A549 (cell line): ENCODE measurements around the gene ZFYVE9. TPM values are rescaled to one million over a fixed set of nuclear protein-coding genes. Genes with fewer than 3 reads are reported as not detected.
A peak's percentile ranks its signal among the peaks of the same experiment; 100 is the strongest.

Experiments
- ATAC-seq, 2 experiments: fragments of 200-7000 bp in 1 of 2; fragments of >200 bp in 1 of 2; cut with Nextera tagmentation in 1 of 2; cut with Tn5 transposase in 1 of 2; 3 replicates each; pipeline versions ENCODE4 v1.8.0 to v1.9.1; 2018 to 2020; ENCODE audit warnings: mild to moderate bottlenecking in 1 of 2, moderate library complexity in 1 of 2
- CTCF ChIA-PET: fragments of 300-600 bp; sonication (Branson Sonifier 250); formaldehyde crosslinking; extraction: SDS; loops from one replicate; lab custom pipeline; 2021; ENCODE audit warnings: antibody characterized with exemption, inconsistent platforms; lab: Yijun Ruan, JAX
- POLR2A ChIA-PET: fragments of 350-600 bp; formaldehyde crosslinking; extraction: SDS; loops from one replicate; lab custom pipeline; 2021; ENCODE audit warnings: antibody characterized with exemption, inconsistent platforms; lab: Yijun Ruan, JAX
- DNase-seq, 2 experiments: peaks; one replicate each; pipeline versions ENCODE4 v3.0.0 to v3.0.0-alpha.2; 2011 to 2016; ENCODE audit warnings: low read depth in 1 of 2, low spot score in 1 of 2
- FAIRE-seq: peaks from 2 replicates; lab custom pipeline; 2011; peaks lifted over from hg19 to GRCh38; lab: Jason Lieb, UNC
- H3K27ac ChIP-seq, 2 experiments: fragments of >200 bp; sonication (Bioruptor Twin); formaldehyde crosslinking; 3 replicates each; pipeline ENCODE4 v1.5.1; 2016 to 2017
- H3K4me1 ChIP-seq: fragments of >200 bp; sonication (Bioruptor Twin); formaldehyde crosslinking; 3 replicates; pipeline ENCODE4 v1.6.1; 2016
- H3K4me2 ChIP-seq: fragments of >200 bp; sonication (Bioruptor Twin); formaldehyde crosslinking; 3 replicates; pipeline ENCODE4 v1.6.1; 2016
- H3K4me3 ChIP-seq: fragments of >200 bp; sonication (Bioruptor Twin); formaldehyde crosslinking; 3 replicates; pipeline ENCODE4 v1.5.1; 2016
- H3K9me3 ChIP-seq: fragments of >200 bp; sonication (Bioruptor Twin); formaldehyde crosslinking; 3 replicates; pipeline ENCODE4 v1.6.1; 2016
- BCL3 ChIP-seq: fragments of >200 bp; sonication (Bioruptor Twin); formaldehyde crosslinking; IDR thresholded peaks from 3 replicates; pipeline ENCODE4 v1.6.1; 2016
- CEBPB ChIP-seq, 2 experiments: fragments of >200 bp in 1 of 2; sonication (Bioruptor Twin) in 1 of 2; formaldehyde crosslinking in 1 of 2; IDR thresholded peaks; 2 replicates each; pipeline ENCODE4 v1.6.1; 2012 to 2016
- CHD2 ChIP-seq: fragments of 150-350 bp; IDR thresholded peaks from 2 replicates; pipeline ENCODE4 v1.6.1; 2014; ENCODE audit warnings: low read length; ENCODE audit not compliant: partially characterized antibody
- CHD4 ChIP-seq: fragments of 200-600 bp; sonication (generic); IDR thresholded peaks from 2 replicates; pipeline ENCODE4 v1.6.1; 2016; ENCODE audit warnings: antibody characterized with exemption, mild to moderate bottlenecking, borderline replicate concordance
- EP300 ChIP-seq, 2 experiments: fragments of >200 bp; sonication (Bioruptor Twin); formaldehyde crosslinking; IDR thresholded peaks; 2 replicates in 1 of 2; 3 replicates in 1 of 2; pipeline ENCODE4 v1.6.1; 2016 to 2017
- FOSB ChIP-seq: fragments of 250-450 bp; sonication (Bioruptor Pico); IDR thresholded peaks from 2 replicates; pipeline ENCODE4 v1.5.0; 2020; ENCODE audit warnings: mild to moderate bottlenecking, moderate library complexity
- FOSL2 ChIP-seq, 2 experiments: fragments of 450-650 bp in 1 of 2; fragments of >200 bp in 1 of 2; sonication (Bioruptor Twin) in 1 of 2; formaldehyde crosslinking; IDR thresholded peaks; 2 replicates each; pipeline versions ENCODE4 v1.5.0 to v1.6.1; 2016 to 2020; ENCODE audit warnings: mild to moderate bottlenecking in 1 of 2, moderate library complexity in 1 of 2
- FOXS1 ChIP-seq: fragments of 250-450 bp; sonication (Bioruptor Pico); IDR thresholded peaks from 2 replicates; pipeline ENCODE4 v1.5.0; 2020; ENCODE audit warnings: mild to moderate bottlenecking, moderate library complexity
- GATA3 ChIP-seq: IDR thresholded peaks from 2 replicates; pipeline ENCODE4 v1.6.1; 2012; ENCODE audit warnings: borderline replicate concordance
- HDAC2 ChIP-seq: fragments of 200-600 bp; sonication (generic); IDR thresholded peaks from 2 replicates; pipeline ENCODE4 v1.6.1; 2016
- HMGXB4 ChIP-seq: fragments of 250-450 bp; sonication (Bioruptor Pico); IDR thresholded peaks from 2 replicates; pipeline ENCODE4 v1.5.0; 2021; ENCODE audit warnings: mild to moderate bottlenecking, moderate library complexity, borderline replicate concordance
- HOXA7 ChIP-seq: fragments of 250-450 bp; sonication (Bioruptor Pico); IDR thresholded peaks from 2 replicates; pipeline ENCODE4 v1.5.0; 2020; ENCODE audit warnings: mild to moderate bottlenecking, moderate library complexity
- HOXB13 ChIP-seq: fragments of 250-450 bp; sonication (Bioruptor Pico); IDR thresholded peaks from 2 replicates; pipeline ENCODE4 v1.5.0; 2020; ENCODE audit warnings: low read depth, mild to moderate bottlenecking, moderate library complexity
- HOXB5 ChIP-seq: fragments of 250-450 bp; sonication (Bioruptor Pico); IDR thresholded peaks from 2 replicates; pipeline ENCODE4 v1.5.0; 2020; ENCODE audit warnings: mild to moderate bottlenecking, moderate library complexity
- JUN ChIP-seq, 2 experiments: fragments of >200 bp; sonication (Bioruptor Twin); formaldehyde crosslinking; IDR thresholded peaks; 2 replicates in 1 of 2; 3 replicates in 1 of 2; pipeline ENCODE4 v1.6.1; 2016 to 2017
- JUNB ChIP-seq: fragments of >200 bp; sonication (Bioruptor Twin); formaldehyde crosslinking; IDR thresholded peaks from 2 replicates; pipeline ENCODE4 v1.6.1; 2016
- KDM5A ChIP-seq: fragments of 200-600 bp; sonication (generic); IDR thresholded peaks from 2 replicates; pipeline ENCODE4 v1.6.1; 2016; ENCODE audit warnings: antibody characterized with exemption, mild to moderate bottlenecking
- MAFK ChIP-seq: fragments of 450-650 bp; IDR thresholded peaks from 2 replicates; pipeline ENCODE4 v1.6.1; 2014; ENCODE audit not compliant: partially characterized antibody
- NPAS2 ChIP-seq: fragments of 250-450 bp; sonication (Bioruptor Pico); IDR thresholded peaks from 2 replicates; pipeline ENCODE4 v1.8.0; 2022; ENCODE audit warnings: mild to moderate bottlenecking, moderate library complexity, borderline replicate concordance
- PHF8 ChIP-seq: fragments of 200-600 bp; sonication (generic); IDR thresholded peaks from 2 replicates; pipeline ENCODE4 v1.6.1; 2016; ENCODE audit warnings: low read depth, mild to moderate bottlenecking, antibody characterized with exemption, moderate library complexity, borderline replicate concordance
- POLR2A ChIP-seq: IDR thresholded peaks from 2 replicates; pipeline ENCODE4 v1.6.1; 2012; ENCODE audit warnings: mild to moderate bottlenecking, low read length
- RFX5 ChIP-seq: fragments of 450-650 bp; IDR thresholded peaks from 2 replicates; pipeline ENCODE4 v1.7.1; 2014; ENCODE audit warnings: antibody characterized with exemption, mild to moderate bottlenecking, moderate library complexity
- SMC3 ChIP-seq: fragments of >200 bp; sonication (Bioruptor Twin); formaldehyde crosslinking; IDR thresholded peaks from 3 replicates; pipeline ENCODE4 v1.6.1; 2018; ENCODE audit warnings: inconsistent platforms
- SREBF2 ChIP-seq: fragments of 450-650 bp; IDR thresholded peaks from 2 replicates; pipeline ENCODE4 v1.6.1; 2014; ENCODE audit warnings: mild to moderate bottlenecking, moderate library complexity
- TFCP2L1 ChIP-seq: fragments of 250-450 bp; sonication (Bioruptor Pico); IDR thresholded peaks from 2 replicates; pipeline ENCODE4 v1.5.0; 2021; ENCODE audit warnings: mild to moderate bottlenecking
- ZFP36 ChIP-seq: fragments of 450-650 bp; IDR thresholded peaks from 2 replicates; pipeline ENCODE4 v1.6.1; 2014; ENCODE audit warnings: borderline replicate concordance; ENCODE audit not compliant: partially characterized antibody
- ZNF302 ChIP-seq: fragments of 250-450 bp; sonication (Bioruptor Pico); IDR thresholded peaks from 2 replicates; pipeline ENCODE4 v1.9.0; 2021; ENCODE audit warnings: inconsistent platforms, mild to moderate bottlenecking, moderate library complexity
- WGBS: methylation state at CpG from one replicate; pipeline ENCODE4 v1.1.6; 2017; ENCODE audit errors: missing lambda C conversion rate; 5-methylcytosine and 5-hydroxymethylcytosine counted together
- polyA plus RNA-seq, 4 experiments: library from polyadenylated mRNA; depleted of rRNA in 3 of 4; stranded (reverse); fragments of >200 nt; fragmentation: RNase III in 1 of 4; extraction: RNeasy Plus Mini Kit Qiagen cat#74134 plus additional on column Dnase treatment in 1 of 4; gene quantifications; 2 replicates in 3 of 4; 3 replicates in 1 of 4; pipeline ENCODE4 v1.2.3, GENCODE V29; 2011 to 2017
- TF ChIP-seq, protein P1 (sequence below): fragments of 150-350 bp; IDR thresholded peaks from 2 replicates; pipeline ENCODE4 v1.6.1; 2014; ENCODE audit warnings: low read depth, mild to moderate bottlenecking, low read length
- TF ChIP-seq, protein P2 (sequence below): fragments of >200 bp; sonication (Bioruptor Twin); formaldehyde crosslinking; IDR thresholded peaks from 2 replicates; pipeline ENCODE4 v1.6.1; 2016
- TF ChIP-seq, protein P3 (sequence below): fragments of 250-450 bp; sonication (Bioruptor Pico); IDR thresholded peaks from 2 replicates; pipeline ENCODE4 v1.5.0; 2020; ENCODE audit warnings: low read depth, mild to moderate bottlenecking, moderate library complexity
- TF ChIP-seq, protein P4 (sequence below): fragments of 450-650 bp; IDR thresholded peaks from 2 replicates; pipeline ENCODE4 v1.6.1; 2014; ENCODE audit warnings: antibody characterized with exemption
- TF ChIP-seq, protein P5 (sequence below): IDR thresholded peaks from 2 replicates; pipeline ENCODE4 v1.6.1; 2012

The ZFYVE9 gene
- polyA plus RNA-seq, 2 of the 4 experiments (the other 2 are of a cell fraction) = 7.1 to 11.9 TPM

DNA sequence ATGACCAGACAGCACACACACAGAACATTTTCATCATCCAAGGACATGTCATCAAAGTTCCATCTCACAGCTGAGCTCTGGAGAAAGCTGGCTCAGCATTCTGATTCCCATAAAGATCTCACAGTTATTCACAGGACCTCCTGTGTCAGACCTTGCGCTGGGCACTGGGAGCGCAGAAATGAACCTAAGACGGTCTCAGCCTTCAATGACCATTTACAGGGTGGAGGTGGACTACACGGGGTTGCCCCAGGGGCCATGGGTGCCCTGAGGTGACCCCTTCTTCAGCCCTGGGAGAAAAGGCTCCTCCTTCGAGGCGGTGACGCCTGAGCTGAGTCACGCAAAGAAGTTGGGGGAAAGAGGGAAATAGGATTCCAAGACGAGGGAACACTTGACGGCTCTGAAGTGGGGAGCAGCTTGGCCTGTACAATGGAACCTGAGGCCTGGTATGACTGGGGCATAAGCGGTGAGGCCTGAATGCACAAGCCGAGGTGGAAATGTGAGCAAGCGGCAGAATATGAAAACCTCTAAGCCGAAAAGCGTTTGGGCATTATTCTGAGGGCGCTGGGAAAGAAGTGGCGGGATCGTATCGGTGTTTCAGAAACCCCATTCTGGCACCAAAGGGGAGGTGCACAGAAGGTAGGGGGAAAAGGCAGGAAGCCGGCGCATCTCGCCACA is 223.3 kb downstream of the ZFYVE9 start (continued):
- TF ChIP-seq HOXB5 = no peak

DNA sequence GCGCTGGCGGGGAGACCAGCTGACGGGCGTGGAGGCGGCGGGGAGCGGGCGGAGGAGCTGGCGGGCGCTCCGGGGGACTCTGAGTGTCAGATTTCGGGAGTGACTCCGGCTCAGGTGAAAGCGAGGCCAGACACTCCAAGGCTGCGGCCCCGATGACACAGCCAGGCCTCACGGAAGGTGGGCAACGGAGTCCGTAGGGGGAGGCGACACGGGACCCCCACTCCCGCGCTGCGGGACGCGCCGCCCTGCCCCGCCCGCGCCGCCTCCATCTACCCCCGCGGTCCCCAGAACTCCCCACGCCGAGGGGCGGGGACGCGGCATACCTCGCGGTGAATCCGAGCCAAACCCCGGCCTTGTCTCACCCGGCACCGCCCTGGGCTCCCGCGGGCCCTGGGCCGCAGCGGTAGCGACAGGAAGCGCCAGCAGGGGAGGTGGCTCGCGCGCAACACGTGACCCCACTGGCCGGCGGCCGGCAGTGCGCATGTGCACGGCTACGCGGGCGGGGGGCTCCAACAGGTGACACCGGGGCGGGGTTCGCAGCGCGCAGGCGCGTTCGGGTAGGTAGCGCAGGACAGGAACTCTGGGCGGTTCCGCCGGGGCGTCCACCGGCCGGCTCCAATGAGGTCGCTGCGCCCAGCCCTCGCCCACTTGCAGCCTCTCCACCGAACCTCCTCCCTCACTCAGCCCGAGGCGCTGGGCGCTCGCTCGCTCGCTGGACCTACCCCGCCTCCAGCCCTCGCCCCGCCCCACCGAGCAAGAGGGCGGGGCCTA is 224.0 kb downstream of the ZFYVE9 start, which contains the start of gene CC2D1B:
Gene CC2D1B (minus strand): TSS at position 460 of the 771 bp plus-strand sequence. CDS start 1,585 bp downstream, outside the sequence.
- H3K4me2 ChIP-seq = peak within 1 kb of the TSS; percentile 83
- 0% methylated on average over 17 of the region's 92 CpGs for WGBS
- FAIRE-seq (no peak), DNase-seq (peak; percentile 91 to 97), ATAC-seq (peak; percentile 90 to 95)
- H3K9me3 ChIP-seq = no peaks in the 10 kb centered on the region
- ChIA-PET CTCF (interaction anchor here (0.6 to 0.7 kb wide), 2 partner anchors 12 to 38 kb away, joined by 3 read pairs; partner anchors contain the start of genes ORC1 and PRPF38A), POLR2A (interaction anchor here (0.6 to 1.5 kb wide), 4 partner anchors 17 to 712 kb away, joined by 3 to 6 read pairs (median 5); partner anchors contain the start of genes ORC1 and PRPF38A)
- H3K4me1 ChIP-seq = peaks cover 16% of the 10 kb centered on the region
- peak within 1 kb of the TSS; percentile 97 for H3K4me3 ChIP-seq
- peak within 1 kb of the TSS; percentile 98 to 99 for H3K27ac ChIP-seq
- TF ChIP-seq FOSB (CRISPR knock-in tag) (no peak), FOSL2 (IDR thresholded peaks at IDR 0.05) (no peak), FOSL2 (CRISPR knock-in tag; IDR thresholded peaks at IDR 0.05) (no peak), HOXB5 (no peak), ZFP36 (no peak), PHF8 (peak; percentile 87), EP300 (IDR thresholded peaks at IDR 0.05) (no peak), FOXS1 (CRISPR knock-in tag) (no peak), RFX5 (no peak), CEBPB (IDR thresholded peaks at IDR 0.05) (no peak), CHD4 (no peak), HOXB13 (no peak), TFCP2L1 (CRISPR knock-in tag) (peak; percentile 8; the same call in 1 of the 2 replicates), POLR2A (peak; percentile 72), CHD2 (no peak), SREBF2 (no peak), HDAC2 (no peak), NPAS2 (CRISPR knock-in tag) (peak; percentile 82), BCL3 (peak; percentile 47; the same call in 1 of the 3 replicates), ZNF302 (CRISPR knock-in tag) (no peak), JUNB (no peak), SMC3 (no peak), GATA3 (no peak), JUN (IDR thresholded peaks at IDR 0.05) (peak in 1 of 2 experiments; percentile 59; a peak in 1 of 5 replicates), HOXA7 (CRISPR knock-in tag) (no peak), MAFK (no peak), HMGXB4 (CRISPR knock-in tag) (no peak; the same call in 1 of the 2 replicates), KDM5A (no peak)
- TF ChIP-seq, protein P1, sequence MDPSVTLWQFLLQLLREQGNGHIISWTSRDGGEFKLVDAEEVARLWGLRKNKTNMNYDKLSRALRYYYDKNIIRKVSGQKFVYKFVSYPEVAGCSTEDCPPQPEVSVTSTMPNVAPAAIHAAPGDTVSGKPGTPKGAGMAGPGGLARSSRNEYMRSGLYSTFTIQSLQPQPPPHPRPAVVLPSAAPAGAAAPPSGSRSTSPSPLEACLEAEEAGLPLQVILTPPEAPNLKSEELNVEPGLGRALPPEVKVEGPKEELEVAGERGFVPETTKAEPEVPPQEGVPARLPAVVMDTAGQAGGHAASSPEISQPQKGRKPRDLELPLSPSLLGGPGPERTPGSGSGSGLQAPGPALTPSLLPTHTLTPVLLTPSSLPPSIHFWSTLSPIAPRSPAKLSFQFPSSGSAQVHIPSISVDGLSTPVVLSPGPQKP = no peak
- TF ChIP-seq, protein P2, sequence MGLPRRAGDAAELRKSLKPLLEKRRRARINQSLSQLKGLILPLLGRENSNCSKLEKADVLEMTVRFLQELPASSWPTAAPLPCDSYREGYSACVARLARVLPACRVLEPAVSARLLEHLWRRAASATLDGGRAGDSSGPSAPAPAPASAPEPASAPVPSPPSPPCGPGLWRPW = no peak
- TF ChIP-seq, protein P3, sequence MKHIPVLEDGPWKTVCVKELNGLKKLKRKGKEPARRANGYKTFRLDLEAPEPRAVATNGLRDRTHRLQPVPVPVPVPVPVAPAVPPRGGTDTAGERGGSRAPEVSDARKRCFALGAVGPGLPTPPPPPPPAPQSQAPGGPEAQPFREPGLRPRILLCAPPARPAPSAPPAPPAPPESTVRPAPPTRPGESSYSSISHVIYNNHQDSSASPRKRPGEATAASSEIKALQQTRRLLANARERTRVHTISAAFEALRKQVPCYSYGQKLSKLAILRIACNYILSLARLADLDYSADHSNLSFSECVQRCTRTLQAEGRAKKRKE (CRISPR knock-in tag) = no peak
- TF ChIP-seq, protein P4, sequence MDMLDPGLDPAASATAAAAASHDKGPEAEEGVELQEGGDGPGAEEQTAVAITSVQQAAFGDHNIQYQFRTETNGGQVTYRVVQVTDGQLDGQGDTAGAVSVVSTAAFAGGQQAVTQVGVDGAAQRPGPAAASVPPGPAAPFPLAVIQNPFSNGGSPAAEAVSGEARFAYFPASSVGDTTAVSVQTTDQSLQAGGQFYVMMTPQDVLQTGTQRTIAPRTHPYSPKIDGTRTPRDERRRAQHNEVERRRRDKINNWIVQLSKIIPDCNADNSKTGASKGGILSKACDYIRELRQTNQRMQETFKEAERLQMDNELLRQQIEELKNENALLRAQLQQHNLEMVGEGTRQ = peak; percentile 97
- TF ChIP-seq, protein P5, sequence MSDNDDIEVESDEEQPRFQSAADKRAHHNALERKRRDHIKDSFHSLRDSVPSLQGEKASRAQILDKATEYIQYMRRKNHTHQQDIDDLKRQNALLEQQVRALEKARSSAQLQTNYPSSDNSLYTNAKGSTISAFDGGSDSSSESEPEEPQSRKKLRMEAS = peak; percentile 82
